ENCODE measurements around the gene SEC63.
"Not testable (repeated sequence)": the region's sequence is repeated elsewhere in the genome, so short reads cannot be mapped to it uniquely, and the experiment has no call there.

GRCh38 chr6:107885950-107886349, 72.1 kb downstream of the SEC63 start:
- TF ChIP-seq CTCF (IDR thresholded peaks at IDR 0.05); POLR2A (IDR thresholded peaks at IDR 0.05); EP300 (IDR thresholded peaks at IDR 0.05; ENCODE audit: low read depth); POLR2AphosphoS5 (IDR thresholded peaks at IDR 0.05): not testable (repeated sequence)
